Measurements from ENCODE around the gene PPP4R2. TPM values are rescaled to one million over a fixed set of nuclear protein-coding genes. Genes with fewer than 3 reads are reported as not detected.

Gene PPP4R2
- total and polyA plus RNA-seq, 10 of the 15 experiments (the other 5 are each of a cell fraction or from before 2014, with no cell fraction given): 16.7 to 83.4 (median 38.9) TPM

DNA sequence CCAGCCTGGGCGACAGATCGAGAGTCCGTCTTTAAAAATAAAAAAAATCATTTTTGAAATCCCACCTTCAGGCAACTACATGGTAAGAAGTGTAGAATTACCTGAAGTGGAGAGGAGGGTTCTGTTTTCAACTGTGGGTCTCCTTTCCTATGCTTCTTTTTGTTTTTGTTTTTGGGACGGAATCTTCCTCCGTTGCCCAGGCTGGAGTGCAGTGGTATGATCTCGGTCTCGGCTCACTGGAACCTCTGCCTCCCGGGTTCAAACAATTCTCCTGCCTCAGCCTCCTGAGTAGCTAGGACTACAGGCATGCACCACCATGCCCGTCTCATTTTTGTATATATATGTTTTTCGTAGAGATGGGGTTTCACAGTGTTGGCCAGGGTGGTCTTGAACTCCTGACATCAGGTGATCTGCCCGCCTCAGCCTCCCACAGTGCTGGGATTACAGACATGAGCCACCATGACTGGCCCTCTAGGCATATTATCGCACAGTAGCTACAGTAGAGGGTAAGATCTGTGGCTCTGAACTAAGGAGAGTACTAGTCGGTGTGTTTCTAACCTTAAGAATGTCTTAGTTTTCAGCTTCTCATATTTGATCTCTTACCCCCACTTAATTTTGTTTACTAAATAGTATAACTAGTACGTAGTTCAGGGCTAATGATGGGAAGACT is 73.3 kb downstream of the PPP4R2 start:
- ChIA-PET SMC1A (ENCODE audit: uncharacterized antibody, unreplicated experiment) (no interaction called here), RAD21 (ENCODE audit: unreplicated experiment) (no interaction called here), CTCF (interaction anchor here (1.2 kb wide), 1 partner anchor 384 kb away, joined by 3 read pairs; no protein-coding TSS in a partner anchor), POLR2A (no interaction called here)
- Histone ChIP-seq H3K27ac (ENCODE audit: control insufficient read depth, insufficient read depth) (no peak overlapping the region), H4K20me1 (ENCODE audit: control insufficient read depth, insufficient read depth) (no peaks in the 10 kb centered on the region), H3K36me3 (ENCODE audit: control insufficient read depth in 2 of 2, insufficient read depth in 2 of 2, low read length in 1 of 2) (no peaks in the 10 kb centered on the region; a peak in 1 of 4 replicates), H3K4me1 (ENCODE audit: control insufficient read depth, insufficient read depth, low read length) (no peaks in the 10 kb centered on the region), H3K4me3 (no peak overlapping the region), H2AFZ (ENCODE audit: control insufficient read depth, low read depth, low read length) (no peak overlapping the region), H3K4me2 (ENCODE audit: control insufficient read depth, insufficient read depth) (no peak overlapping the region), H3K9ac (ENCODE audit: control insufficient read depth, insufficient read depth, low read length) (no peak overlapping the region), H3K27me3 (replicated peaks in 1 of 2; ENCODE audit: control insufficient read depth in 2 of 2, insufficient read depth in 2 of 2, low read length in 1 of 2) (no peaks in the 10 kb centered on the region), H3K9me3 (replicated peaks; ENCODE audit: control insufficient read depth, insufficient read depth, low read length) (no peaks in the 10 kb centered on the region), H3K79me2 (ENCODE audit: control insufficient read depth, insufficient read depth, low read length) (no peaks in the 10 kb centered on the region)
- ATAC-seq (no peak), FAIRE-seq (no peak), DNase-seq (ENCODE audit: low read depth, low spot score) (no peak)
- no peak for TF ChIP-seq FOXM1 (IDR thresholded peaks at IDR 0.05; ENCODE audit: low read depth, low read length)
- TF ChIP-seq NFIC (IDR thresholded peaks at IDR 0.05; ENCODE audit: low read depth, low read length): no peak
- TF ChIP-seq POLR2AphosphoS5 (IDR thresholded peaks at IDR 0.05; ENCODE audit: low read length): 0 out of 2 replicates have a peak, but pooled peaks have one; percentile 32
- TF ChIP-seq, protein P1, sequence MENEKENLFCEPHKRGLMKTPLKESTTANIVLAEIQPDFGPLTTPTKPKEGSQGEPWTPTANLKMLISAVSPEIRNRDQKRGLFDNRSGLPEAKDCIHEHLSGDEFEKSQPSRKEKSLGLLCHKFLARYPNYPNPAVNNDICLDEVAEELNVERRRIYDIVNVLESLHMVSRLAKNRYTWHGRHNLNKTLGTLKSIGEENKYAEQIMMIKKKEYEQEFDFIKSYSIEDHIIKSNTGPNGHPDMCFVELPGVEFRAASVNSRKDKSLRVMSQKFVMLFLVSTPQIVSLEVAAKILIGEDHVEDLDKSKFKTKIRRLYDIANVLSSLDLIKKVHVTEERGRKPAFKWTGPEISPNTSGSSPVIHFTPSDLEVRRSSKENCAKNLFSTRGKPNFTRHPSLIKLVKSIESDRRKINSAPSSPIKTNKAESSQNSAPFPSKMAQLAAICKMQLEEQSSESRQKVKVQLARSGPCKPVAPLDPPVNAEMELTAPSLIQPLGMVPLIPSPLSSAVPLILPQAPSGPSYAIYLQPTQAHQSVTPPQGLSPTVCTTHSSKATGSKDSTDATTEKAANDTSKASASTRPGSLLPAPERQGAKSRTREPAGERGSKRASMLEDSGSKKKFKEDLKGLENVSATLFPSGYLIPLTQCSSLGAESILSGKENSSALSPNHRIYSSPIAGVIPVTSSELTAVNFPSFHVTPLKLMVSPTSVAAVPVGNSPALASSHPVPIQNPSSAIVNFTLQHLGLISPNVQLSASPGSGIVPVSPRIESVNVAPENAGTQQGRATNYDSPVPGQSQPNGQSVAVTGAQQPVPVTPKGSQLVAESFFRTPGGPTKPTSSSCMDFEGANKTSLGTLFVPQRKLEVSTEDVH (IDR thresholded peaks at IDR 0.05; ENCODE audit: low read depth, partially characterized antibody): no peak
- no peak for TF ChIP-seq RELA (IDR thresholded peaks at IDR 0.05; ENCODE audit: borderline replicate concordance, partially characterized antibody)
- TF ChIP-seq, protein P2, sequence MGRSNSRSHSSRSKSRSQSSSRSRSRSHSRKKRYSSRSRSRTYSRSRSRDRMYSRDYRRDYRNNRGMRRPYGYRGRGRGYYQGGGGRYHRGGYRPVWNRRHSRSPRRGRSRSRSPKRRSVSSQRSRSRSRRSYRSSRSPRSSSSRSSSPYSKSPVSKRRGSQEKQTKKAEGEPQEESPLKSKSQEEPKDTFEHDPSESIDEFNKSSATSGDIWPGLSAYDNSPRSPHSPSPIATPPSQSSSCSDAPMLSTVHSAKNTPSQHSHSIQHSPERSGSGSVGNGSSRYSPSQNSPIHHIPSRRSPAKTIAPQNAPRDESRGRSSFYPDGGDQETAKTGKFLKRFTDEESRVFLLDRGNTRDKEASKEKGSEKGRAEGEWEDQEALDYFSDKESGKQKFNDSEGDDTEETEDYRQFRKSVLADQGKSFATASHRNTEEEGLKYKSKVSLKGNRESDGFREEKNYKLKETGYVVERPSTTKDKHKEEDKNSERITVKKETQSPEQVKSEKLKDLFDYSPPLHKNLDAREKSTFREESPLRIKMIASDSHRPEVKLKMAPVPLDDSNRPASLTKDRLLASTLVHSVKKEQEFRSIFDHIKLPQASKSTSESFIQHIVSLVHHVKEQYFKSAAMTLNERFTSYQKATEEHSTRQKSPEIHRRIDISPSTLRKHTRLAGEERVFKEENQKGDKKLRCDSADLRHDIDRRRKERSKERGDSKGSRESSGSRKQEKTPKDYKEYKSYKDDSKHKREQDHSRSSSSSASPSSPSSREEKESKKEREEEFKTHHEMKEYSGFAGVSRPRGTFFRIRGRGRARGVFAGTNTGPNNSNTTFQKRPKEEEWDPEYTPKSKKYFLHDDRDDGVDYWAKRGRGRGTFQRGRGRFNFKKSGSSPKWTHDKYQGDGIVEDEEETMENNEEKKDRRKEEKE (IDR thresholded peaks at IDR 0.05): no peak
- no peak for TF ChIP-seq FOXK2 (IDR thresholded peaks at IDR 0.05)
- TF ChIP-seq BRCA1 (IDR thresholded peaks at IDR 0.05; ENCODE audit: low read depth, low read length): no peak
- 94% methylated on average over 14 of the region's 14 CpGs for WGBS (ENCODE audit: insufficient coverage, insufficient replicate concordance, low lambda C conversion rate, missing lambda C conversion rate)
- no TSS peak for BruUV-seq (replicated peaks)
- in situ Hi-C loops (cut with MboI): no loop called here
- intact Hi-C loops (cut with micrococcal nuclease; ENCODE audit: unreplicated experiment): no loop called here
